ENCODE results near the gene KLF7.

KLF7 gene

DNA sequence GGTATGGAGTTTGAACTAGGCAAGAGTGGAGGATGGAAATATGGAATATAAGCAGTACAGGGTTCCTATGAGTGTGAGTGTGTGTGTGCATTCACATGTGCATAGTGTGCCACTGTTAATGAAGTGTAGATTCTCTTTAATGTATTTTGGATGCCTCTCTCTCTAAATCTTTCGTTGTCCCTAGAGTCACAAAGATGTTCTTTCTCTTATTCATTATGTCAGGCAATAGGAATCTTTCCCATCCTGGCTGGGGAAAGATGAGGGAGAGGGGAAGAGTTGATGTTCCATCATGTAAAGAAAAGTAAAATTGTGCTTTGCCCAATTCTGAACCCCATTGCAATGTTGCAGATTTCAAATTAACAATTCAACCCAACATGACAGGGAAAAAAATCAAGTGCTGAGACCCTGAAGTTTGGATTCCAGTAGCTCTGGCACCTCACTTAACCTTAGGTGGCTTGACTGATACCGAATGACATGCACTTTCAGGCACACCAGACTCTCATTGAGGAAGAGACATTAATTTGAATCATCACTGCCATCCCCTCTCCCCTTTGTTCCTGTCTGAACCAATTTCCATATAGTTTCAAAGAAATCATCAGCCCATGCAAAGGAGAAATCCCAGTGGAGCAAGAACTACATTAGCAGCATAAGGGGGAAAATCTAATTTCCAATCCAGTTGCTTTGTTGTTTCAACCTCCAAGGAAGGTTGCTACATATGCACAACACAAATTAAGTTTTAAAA, 28.0 kb downstream of the KLF7 start:
- TF ChIP-seq, protein P1, sequence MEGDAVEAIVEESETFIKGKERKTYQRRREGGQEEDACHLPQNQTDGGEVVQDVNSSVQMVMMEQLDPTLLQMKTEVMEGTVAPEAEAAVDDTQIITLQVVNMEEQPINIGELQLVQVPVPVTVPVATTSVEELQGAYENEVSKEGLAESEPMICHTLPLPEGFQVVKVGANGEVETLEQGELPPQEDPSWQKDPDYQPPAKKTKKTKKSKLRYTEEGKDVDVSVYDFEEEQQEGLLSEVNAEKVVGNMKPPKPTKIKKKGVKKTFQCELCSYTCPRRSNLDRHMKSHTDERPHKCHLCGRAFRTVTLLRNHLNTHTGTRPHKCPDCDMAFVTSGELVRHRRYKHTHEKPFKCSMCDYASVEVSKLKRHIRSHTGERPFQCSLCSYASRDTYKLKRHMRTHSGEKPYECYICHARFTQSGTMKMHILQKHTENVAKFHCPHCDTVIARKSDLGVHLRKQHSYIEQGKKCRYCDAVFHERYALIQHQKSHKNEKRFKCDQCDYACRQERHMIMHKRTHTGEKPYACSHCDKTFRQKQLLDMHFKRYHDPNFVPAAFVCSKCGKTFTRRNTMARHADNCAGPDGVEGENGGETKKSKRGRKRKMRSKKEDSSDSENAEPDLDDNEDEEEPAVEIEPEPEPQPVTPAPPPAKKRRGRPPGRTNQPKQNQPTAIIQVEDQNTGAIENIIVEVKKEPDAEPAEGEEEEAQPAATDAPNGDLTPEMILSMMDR (conservative IDR thresholded peaks at IDR 0.05): no peak
- H3K27ac ChIP-seq: peak overlapping the region; percentile 44; the same call in 1 of the 2 replicates

DNA sequence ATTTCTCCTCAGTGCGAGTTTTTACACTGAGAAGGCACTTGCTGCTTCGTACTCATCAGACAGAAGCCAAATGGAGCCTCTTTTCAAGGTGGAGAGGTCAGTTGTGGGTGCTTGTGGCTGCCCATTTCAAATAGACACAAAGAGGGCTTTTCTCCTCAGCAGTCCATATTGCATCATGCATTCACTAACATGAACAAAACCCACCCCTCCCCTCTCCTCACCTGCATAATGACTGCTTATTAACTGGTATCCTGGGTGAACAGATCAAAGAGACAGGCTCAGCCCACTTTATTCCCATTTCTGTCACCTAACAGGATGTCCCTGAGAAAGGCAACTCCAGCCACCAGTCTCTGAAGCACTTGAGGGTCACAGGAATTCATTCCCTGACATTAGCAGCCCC, 28.9 kb downstream of the KLF7 start:
- no peak overlapping the region for H3K27ac ChIP-seq
- TF ChIP-seq, protein P1 (conservative IDR thresholded peaks at IDR 0.05): no peak

DNA sequence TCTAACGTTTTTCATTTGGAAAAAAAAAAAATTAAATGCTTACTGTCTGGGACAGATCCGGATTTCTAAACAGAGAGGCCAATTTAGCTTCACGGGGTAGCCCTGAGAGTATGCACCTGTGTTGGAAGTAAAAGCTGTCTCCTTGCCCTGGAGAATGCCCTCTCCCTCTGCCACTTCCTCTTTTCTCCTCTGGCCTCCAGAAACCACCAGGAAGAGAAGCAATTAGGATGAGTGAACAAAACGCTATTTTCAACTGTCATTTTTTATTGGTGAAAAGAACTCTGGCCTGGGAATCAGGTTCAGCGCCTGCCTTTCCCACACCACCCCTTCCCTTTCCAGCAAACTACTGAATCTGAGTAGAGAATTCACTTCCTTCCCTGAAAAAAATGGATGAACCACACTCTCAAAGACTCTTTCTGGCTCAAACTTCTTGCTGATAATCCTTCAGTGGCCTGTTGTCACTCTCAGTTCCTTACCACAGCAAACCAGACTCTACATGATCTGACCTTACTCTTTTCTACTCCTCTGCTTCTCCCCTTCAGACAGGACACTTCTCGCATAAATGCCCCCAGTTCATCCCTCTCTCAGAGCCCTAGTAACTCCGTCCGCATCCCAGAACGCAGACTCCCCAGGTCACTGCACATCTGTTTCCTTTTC, 29.8 kb downstream of the KLF7 start:
- H3K27ac ChIP-seq: no peak overlapping the region
- TF ChIP-seq, protein P1 (conservative IDR thresholded peaks at IDR 0.05): no peak

DNA sequence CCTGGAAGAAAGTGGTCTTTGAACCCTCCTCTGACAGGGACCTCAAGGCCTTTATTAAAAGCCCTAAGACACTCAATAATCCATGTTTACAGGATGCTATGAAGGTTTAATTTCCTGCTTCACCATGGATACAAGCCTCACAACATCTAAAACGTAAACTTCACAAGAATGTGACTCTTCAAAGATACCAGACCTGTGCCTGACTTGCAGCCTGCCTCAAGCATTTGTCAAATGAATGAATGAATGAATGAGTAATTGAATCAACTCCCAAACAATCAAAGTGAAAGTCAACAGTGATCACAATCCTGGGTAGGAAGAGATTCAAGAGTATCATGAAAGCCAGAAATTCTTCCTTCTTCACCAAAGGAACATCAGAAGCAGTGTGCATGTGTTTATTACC, 30.4 kb downstream of the KLF7 start:
- no peak overlapping the region for H3K27ac ChIP-seq
- TF ChIP-seq, protein P1 (conservative IDR thresholded peaks at IDR 0.05): no peak

DNA sequence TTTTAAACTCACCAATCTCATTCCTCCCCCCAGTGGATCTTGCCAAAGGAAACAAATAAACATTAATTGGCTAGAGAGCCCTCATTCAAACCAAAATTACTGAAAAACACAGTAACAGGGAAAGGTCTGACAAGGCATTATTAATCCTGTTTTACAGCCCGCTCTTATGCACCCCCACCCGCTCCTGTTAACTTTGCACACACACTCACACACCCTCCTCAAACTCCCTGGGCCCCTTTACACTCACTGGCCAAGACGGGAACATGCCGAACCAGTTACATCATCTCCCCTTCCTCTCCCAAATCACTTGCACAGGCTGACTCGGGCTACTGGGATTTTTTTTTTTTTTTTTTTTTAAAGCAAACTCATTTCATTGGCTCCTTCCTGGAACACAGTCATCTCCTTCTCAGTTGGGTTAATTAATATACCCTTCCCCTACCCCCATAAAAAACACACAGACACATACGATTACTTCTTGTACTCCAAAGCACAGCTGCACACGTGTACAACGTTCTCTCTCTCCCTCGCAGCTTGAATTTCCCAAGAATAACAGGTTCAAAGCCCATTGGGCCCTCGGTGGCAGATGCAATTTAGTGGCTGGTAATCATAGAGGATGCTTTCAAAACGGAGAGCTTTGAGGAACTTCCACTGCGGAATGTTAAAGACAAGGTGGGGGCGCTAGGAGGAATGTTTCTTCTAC, 31.8 kb downstream of the KLF7 start:
- TF ChIP-seq, protein P1 (conservative IDR thresholded peaks at IDR 0.05): no peak
- no peak overlapping the region for H3K27ac ChIP-seq

DNA sequence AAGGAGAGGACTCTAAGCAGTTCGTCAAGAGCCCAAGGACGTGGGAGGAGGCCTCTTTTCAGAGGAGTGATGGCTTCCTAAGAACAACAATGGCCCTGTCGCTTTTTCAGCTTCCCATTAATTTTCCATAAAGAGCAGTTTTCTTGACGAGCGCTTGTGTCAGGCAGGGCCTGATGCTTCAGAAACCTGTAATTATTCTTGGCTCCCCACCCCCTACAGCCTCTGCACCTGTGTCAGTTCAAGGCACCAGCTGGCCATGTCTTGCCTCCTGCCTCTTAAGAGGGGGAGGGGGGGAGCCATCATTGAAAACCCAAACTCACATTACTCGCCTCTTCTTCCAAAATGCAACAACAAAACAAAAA, 32.3 kb downstream of the KLF7 start:
- H3K27ac ChIP-seq: no peak overlapping the region
- TF ChIP-seq, protein P1 (conservative IDR thresholded peaks at IDR 0.05): no peak

DNA sequence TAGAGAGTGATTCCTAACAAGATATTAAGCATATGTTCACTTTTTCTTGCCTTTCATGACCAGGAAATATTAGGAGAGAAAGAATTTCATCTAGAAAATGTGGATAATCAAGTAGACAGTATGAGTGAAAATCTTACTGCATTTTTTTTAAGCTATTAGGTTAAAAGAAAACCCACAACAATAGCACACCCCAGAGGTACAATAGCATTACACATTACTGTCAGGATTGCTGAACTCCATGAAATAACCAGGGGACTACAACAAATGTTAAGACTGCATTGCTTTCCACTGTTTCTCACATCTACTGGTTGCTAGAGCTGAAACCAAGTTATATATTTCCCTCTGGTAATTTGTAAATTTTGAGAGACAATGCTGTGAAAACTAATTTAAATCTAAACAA, 33.7 kb downstream of the KLF7 start:
- no peak overlapping the region for H3K27ac ChIP-seq
- TF ChIP-seq, protein P1 (conservative IDR thresholded peaks at IDR 0.05): no peak

All from VCaP (cell line).